OCI-LY3 (cell line): ENCODE results near the gene LRP2.

ENCODE experiments used
- EZH2phosphoT487 ChIP-seq: fragments of 200-600 bp; shearing (Covaris generic); IDR thresholded peaks from 2 replicates; pipeline ENCODE4 v1.6.1; 2018; ENCODE audit warnings: antibody characterized with exemption, mixed run types, low read depth
- TF ChIP-seq, protein P1 (sequence below): fragments of 200-600, 300-600 bp; sonication (generic); IDR thresholded peaks from 2 replicates; pipeline ENCODE4 v1.5.1; 2014; ENCODE audit warnings: antibody characterized with exemption, low read length, low read depth

DNA sequence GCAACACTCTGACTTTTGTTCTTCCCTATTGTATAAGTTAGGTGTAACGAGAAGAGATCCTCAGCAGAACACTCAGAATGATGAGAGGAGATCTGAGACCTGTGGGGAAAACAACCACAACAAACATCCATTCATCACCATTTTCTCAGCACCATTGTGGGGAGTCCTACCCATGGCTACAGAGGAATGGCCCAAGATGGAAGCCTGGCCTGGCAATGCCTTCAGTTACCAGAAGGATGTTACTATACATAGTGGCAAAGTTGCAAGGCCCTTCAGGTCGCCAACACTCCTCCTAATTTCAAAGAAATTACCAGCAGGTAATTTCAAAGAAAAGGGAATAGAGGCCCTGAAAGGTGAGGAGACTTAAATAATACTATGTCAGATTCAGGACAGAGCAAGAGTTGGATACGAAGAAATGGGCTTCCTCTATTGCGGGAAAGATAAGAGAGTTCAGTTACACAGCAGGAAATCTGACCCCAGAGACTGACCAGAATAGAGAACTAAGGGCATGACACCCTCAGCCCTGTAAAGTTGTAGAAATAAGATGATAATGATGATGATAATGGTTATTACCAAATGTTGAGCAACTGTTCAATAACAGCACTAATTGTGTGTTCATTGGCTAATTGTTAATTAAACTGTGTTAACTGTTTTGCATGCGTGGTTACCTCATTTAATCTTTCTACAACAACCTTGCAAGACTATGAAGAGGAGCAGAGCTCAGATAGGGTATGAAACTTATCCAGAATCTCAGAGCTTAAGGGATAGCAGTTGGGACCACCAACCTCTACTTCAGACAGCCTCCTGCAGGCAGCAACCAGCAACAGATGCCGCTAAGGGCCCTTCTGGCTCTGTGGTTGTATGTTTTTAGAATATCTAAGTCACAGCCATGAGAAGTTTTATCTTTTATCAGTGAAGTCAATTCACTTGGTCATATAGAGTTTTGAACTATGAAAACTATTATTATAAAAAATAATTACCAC lies 255.5 kb downstream of the LRP2 start:
- TF ChIP-seq, protein P1, sequence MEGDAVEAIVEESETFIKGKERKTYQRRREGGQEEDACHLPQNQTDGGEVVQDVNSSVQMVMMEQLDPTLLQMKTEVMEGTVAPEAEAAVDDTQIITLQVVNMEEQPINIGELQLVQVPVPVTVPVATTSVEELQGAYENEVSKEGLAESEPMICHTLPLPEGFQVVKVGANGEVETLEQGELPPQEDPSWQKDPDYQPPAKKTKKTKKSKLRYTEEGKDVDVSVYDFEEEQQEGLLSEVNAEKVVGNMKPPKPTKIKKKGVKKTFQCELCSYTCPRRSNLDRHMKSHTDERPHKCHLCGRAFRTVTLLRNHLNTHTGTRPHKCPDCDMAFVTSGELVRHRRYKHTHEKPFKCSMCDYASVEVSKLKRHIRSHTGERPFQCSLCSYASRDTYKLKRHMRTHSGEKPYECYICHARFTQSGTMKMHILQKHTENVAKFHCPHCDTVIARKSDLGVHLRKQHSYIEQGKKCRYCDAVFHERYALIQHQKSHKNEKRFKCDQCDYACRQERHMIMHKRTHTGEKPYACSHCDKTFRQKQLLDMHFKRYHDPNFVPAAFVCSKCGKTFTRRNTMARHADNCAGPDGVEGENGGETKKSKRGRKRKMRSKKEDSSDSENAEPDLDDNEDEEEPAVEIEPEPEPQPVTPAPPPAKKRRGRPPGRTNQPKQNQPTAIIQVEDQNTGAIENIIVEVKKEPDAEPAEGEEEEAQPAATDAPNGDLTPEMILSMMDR: peak; percentile 9; the same call in 1 of the 2 replicates
- TF ChIP-seq EZH2phosphoT487: no peak
